ENCODE results near the gene SLC35F4.
"Not testable (repeated sequence)": the region's sequence is repeated elsewhere in the genome, so short reads cannot be mapped to it uniquely, and the experiment has no call there.

Gene SLC35F4

DNA sequence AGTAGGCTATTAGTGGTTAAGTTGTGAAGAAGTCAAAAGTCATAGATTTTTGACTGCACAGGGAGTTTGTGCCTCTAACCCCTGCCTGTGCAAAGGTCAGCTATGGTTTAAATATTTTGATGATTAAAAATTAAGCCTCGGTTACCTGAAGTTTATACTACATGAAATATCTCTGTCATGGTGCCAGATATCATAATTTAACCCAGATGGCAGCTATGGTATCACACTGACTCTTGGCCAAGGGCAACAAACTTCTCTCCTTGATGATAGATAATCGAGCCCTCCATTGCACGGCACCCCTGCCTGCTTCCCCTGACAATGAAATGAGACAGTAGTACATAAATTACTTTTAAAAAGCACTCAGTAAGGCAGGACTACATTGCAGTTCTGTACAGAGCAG is 80.8 kb downstream of the SLC35F4 start:
- no peak for DNase-seq

DNA sequence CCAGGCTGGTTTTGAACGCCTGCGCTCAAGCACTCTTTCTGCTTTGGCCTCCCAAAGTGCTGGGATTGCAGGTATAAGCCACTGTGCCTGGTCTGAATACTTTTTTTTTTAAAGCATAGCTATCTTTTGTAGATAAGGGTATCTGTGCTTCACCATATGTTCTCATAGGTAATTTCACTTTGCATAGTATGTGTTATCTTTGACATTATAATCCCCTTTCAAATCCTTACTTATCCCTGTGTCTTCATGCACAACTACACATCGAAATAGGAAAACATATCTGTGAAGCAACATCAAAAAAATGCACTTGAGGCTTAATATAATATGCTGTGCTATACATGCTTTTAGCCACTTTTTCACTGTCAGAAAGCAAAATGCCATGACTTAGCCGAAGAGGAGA is 94.1 kb downstream of the SLC35F4 start:
- no peak for DNase-seq

DNA sequence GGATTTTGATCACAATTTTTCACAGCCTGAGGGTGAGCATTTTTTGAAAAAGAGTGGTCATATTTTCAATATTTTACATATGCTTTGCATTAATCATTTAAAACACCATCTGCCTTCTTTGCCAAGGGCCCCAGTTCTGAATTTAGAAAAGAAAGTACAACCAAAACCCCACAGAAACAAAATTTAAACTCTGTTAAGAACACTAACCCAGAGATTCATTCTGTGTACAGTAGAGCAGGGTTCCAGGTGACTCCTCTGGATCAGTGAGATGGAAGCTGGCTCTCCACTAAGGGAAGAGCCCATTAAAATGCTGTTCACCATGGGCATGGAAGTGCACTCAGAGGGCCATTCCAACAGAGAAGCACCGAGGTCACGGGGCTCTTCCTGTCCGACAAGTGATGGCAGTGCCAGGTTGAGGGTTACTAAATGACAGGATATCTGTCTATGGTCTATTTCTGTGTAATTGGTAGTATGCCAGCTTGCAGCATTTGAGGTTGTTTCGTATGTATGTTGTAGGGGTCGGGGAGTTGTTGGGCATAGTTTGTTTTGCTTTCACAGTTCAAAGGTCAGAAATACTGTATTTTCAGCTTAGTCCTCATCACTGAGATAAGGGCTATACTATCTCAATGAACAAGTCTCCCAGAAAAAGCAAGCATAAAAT is 95.9 kb downstream of the SLC35F4 start:
- DNase-seq = no peak

DNA sequence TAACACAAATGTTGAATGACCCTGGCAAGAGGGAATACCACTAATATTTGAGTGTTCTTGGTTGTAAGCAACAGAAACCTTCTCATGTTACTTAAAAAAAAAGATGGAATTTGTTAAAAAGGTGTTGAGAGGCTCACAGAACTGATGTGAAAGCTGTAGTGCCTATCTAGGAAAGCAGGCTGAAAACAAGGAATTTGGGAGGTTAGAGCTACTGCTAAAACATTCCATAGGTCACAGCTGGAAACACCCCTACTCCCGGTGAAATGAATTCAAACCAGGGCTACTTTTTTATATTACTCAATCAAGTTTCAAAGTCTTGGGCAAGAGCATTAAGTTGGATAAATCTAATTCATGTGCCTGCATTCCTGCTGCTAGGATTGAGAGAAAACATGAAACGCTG is 104.1 kb downstream of the SLC35F4 start:
- DNase-seq = no peak

DNA sequence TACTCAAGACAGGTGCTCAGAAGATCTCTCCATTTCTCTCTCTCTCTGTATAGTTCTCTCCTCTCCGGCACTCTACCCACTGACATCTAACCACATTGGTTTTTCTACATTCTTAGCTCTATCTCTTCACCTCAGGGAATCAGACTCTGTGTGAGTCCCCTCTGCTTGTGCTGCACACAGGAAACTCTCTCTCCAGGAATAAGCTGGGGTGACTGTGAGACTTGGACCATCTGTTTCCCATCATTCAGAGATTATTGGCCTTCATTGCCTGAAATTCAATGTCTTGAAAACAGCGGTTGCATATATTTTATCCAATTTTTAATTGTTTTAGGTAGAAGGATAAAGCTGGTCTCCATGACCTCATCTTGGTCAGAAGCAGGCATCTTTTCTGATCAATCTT is 105.0 kb downstream of the SLC35F4 start:
- DNase-seq = no peak

DNA sequence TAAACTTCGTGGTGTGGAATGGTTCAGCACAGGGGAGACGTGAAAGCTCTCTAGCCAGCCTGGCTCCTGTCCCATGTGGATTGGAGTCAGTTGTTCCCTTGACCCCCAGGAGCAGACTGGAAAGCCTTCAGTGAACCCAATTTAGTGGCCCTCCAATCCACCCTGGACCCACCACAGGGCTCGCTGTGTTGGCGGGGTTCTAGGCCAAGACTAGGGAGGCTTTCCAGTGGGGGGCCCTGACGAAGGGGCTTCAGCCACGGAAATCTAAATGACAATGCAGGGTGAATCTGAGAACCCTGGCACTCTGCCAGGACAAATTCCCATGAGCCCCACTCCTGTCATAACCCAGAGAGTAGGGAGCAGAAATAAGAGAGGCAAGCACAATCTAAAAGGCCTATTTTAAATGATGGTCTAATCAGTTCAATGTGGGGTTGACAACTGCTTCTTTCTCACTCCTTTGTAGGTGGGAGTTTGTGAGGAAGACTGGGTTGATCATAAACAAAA is 110.8 kb downstream of the SLC35F4 start:
- DNase-seq = no peak

DNA sequence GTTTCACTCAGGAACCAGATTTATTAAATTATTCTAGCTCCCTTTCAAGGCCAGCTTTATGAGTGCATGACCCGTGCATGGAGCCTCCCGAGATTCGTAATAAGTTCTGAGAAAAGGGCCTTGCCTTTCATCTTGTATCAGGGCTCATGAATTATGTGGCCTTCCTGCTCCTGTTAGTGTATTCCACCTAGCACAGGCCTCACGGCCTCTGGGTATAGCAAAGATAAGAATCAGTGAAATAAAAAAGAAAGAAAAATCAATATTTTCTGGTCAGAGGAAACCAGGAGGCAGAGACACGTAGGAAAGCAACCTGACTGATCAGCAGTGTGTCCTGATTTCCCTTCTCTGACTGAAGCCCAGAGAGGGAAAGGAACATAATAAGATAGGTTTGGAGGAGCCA is 111.4 kb downstream of the SLC35F4 start:
- no peak for DNase-seq

DNA sequence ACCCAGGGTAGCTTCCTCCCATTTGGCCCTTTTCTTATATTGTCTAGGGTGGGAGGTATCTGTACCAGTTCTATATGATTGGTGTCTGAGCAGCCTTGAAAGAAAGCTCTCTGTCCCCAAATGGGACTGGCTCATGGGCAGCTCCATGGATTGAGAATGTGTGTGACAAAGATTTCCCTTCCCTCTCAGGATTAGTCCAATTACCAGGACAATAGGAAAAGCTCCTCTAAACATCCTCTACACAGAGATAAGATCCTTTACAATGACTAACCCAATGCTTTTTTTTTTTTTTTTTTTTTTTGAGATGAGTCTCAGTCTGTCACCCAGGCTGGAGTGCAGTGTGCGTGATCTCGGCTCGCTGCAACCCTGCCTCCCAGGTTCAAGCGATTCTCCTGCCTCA is 112.1 kb downstream of the SLC35F4 start:
- no peak for DNase-seq

DNA sequence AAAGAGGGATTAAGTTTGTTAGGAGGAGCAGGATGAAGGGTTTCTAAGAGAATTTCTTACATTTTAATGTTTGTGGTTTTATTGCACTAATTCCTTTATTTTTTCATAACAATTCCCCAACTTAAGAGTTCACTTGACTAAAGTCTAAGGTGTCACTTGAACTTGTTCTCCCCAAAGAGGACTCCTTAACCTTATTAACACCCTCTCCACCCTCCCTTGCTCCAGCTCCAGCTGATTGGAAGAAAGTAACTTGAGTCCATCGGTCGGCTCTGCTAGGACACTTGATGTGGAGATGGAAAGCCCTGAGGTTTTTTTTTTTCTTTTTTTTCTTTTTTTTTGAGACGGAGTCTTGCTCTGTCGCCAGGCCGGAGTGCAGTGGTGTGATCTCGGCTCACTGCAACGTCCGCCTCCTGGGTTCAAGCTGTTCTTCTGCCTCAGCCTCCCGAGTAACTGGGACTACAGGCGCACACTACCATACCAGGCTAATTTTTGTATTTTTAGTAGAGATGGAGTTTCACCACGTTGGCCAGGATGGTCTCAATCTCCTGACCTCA is 113.7 kb downstream of the SLC35F4 start:
- DNase-seq = not testable (repeated sequence)

DNA sequence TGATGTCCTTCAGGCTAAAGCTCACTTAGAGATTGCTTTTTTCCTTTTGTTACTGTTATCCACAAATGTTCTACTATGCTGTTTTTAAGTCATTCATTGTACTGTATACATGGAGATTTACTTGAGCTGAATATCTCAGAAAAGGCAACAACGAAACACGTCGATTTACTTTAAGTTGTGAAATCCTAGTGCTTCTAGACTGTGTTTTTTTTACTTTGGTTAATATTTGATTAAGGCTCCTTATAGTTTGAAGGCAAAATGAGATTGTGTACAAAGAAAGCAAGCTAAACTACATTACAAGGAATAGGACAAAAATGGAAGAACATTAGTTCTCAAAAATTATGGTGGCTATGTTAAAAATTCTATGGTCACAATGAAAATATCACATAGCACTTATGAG is 114.5 kb downstream of the SLC35F4 start:
- no peak for DNase-seq

DNA sequence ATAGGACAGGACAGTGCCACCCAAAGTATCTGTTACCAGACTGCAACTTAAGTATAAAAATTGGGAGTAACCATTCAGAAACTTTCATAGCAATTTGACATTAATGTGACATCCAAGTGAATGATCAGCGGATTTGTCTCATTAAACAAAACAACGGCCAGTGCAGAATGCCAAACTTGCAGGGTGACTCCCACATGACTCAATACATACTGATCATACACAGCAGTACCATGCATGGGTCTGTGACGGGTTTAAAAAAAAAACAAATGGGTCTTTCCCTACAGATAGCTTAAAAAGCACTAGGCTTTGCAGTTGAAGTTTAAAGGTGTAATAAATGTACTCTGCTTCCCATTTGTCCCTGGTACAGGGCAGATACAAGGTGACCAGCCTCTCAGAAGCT is 116.6 kb downstream of the SLC35F4 start:
- DNase-seq = no peak

DNA sequence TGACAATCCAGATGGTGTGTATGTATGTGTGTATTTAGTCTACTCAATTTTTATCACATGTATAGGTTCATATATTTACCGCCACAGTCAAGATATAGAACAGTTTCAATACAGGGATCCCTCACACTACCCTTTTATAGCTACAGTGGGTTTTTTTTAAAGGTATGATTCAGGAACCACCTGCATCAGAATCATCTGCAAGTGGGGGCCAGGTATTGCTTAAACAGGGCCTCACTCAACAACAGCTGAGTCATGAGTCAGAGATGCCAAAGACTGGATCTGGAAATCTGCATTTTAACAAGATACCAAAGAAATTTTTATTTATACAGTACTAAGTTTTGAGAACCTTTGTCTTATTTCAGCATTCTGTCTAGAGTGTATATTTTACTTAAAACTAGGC is 117.6 kb downstream of the SLC35F4 start:
- DNase-seq = no peak

DNA sequence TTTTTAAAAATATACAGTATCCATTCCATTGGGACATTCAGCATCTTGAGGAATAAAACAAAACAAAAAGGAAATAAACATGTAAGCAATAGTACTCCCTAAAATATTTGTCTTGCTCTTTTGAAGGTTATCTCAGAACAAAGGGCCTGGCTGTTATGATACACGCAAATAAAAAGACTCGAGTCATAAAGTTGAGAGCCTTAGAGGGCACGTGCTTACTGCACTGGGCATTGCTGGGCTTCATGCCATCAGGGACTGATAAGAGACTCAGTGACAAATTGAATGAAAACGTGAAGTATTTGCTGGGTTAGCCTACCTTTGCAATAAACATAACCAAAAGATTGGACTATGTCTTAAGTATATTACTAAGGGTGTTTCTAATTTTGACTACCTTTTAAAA is 118.9 kb downstream of the SLC35F4 start:
- no peak for DNase-seq

DNA sequence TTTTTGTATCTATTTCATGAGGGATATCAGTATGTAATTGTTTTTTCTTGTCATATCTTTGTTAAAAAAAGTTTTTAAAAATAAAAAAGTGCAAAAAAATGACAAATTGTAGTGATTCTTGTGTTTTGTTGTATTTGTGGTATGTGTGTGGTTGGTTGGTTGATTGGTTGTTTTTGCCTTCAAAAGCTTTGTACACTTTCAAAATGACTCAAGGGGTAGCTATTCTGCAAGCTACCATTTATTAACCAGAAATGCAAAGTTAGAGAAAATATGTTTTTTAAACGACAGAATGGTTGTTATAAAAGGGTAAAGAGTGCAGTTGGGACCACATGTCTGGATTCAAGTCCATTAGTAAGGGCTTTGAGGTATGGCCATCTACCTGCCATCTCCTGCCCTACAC is 119.3 kb downstream of the SLC35F4 start:
- no peak for DNase-seq

DNA sequence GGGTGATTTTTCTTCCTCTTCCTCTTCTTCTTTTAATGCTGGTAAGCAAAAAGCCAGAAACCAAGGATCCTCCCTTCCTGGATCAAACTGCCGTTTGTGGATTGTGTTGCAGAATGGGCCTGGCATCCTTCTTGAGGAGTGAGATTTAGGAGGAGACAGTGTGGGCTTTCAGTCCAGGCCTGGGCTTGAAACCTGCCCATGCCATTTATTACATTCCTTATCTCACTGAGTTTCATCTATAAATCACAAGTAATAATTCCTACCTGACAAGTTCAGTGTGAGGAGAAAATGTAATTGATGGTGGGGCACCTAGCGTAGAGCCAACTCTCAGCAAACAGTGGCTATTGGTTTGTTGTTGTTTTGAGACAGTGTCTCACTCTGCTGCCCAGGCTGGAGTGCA is 126.4 kb downstream of the SLC35F4 start:
- no peak for DNase-seq

DNA sequence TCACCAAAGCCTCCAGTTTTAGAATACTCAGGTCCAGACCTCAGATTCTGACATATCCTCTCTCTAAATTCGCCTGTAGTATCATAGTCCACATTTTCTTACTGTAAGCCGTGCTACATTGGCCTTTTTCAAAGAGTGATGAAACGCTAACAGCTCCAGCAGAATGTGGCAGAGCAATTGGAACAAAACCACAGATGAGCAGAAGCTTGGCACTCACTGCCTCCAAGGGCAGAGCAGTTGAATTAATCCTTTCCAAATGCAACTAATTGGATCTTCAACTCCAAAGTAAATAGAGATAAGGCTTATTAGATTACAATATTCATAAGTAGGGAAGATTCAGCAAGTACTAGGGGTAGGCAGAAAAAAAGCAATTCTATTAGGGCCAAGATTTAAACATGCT is 128.3 kb downstream of the SLC35F4 start:
- no peak for DNase-seq

DNA sequence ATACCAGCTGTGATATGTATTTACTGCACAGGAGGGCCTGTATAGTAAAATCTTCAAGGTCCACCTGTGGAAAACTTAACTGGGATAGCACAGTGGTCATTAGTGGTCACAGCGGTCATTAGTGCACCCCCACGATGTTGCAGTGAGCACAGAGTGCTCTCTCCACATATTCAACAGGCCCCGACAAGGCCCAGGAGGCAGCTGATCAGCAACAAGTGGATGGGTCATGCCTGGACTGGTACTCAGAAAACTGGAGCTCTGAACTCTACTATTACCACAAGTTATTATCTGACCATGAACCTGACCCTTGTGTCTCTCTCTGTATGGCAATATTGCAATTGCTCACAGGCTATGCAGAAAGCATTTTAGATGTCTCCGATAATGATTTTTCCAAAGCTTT is 129.5 kb downstream of the SLC35F4 start:
- DNase-seq = no peak

DNA sequence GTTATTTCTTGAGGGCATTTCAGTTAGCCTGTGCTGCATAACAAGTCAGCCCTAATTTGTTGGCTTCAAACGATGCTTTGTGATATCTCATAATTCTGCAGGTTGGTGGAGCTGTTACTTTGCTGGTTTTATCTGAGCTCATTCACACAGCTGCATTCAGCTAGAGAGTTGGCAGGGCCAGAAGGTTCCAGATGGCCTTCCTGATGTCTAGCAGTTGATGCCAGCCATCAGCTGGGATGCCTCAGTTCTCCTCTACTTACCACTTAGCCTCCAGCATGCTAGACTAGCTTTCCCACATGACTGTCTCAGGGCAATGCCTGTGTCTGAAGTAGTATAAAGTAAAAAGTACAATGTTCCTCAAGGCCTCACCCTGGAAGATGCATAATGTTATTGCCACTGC is 130.6 kb downstream of the SLC35F4 start:
- no peak for DNase-seq

DNA sequence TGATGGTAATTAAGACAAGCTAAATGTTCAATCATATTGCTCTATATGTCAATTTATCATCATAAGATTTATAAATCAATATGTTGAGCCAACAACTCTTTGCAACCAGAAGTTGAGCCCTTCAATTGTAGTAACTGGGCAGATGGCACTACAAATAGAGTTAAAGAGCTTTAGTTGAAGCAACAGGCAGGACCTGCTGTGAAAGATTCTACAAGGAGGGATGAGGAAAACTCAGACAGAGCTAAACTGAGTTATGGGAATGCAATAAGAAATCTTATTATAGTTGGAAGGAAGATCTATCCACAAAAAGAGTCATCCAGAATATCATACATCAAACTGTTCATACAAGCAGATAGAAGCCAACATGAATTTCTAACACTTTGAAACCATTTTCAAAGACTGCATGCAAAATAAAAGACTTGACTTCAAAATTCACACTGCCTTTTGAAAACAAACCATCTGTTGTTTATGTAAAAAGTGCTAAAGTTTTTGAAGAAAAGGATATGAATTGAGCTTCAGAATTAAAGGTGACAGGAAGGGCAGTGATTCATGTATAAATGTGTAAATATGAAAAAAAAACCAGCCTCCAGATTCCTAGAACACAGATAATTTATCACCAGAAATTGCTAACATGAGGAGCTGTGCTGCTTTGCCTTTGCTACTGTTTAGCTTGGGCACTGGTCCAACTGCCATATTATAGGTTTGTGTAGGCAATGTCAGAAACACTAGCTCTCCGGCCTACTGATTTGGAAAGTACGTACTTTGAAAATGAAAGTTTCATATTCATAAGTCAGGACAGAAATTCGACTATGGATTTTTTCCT is 133.2 kb downstream of the SLC35F4 start:
- no peak for DNase-seq

DNA sequence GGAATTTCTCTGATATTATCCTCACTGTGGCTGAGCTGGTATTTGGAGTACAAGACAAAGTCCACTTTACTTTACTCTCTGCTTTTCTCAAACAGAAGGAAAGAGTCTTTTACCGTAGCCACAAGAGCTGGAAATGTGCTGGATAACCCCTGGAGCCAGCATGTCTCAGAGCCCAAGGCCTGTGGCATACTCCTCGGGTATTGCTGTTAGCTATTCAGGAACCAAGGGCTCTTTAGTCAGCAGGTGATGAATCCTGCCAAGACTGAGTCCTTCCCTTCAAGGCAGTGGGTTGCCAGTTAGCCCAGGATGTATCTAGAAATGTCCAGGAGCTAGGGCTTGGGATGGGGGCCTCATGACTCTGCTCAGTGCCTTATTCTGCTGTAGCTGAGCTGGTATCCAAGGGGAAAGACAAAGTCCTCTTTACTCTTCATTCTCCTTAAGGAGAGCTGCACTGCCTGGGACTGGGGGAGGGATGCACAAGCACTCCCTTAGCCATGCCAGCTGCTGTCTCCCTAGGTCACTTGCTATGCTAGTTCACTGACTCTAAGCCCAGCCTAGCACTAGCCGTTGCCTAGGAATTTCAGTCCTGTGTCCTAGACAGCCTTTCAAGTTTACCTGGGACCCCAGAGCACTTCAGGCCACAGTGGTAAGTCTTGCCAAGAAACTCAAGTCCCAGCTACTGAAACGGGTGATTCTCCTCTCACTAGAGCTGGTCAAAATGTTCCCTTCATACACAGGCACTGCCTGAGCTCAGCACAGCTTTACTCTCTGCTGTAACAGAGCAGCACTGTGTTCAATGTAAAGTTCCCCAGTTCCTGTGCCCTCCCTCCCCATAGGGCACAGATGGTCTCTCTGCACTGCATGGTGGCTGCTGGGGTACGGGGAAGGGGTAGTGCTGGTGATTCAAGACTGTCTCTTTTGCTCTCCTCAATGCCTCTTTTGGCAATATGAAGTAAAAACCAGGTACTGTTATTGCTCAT is 136.4 kb downstream of the SLC35F4 start:
- DNase-seq = no peak

DNA sequence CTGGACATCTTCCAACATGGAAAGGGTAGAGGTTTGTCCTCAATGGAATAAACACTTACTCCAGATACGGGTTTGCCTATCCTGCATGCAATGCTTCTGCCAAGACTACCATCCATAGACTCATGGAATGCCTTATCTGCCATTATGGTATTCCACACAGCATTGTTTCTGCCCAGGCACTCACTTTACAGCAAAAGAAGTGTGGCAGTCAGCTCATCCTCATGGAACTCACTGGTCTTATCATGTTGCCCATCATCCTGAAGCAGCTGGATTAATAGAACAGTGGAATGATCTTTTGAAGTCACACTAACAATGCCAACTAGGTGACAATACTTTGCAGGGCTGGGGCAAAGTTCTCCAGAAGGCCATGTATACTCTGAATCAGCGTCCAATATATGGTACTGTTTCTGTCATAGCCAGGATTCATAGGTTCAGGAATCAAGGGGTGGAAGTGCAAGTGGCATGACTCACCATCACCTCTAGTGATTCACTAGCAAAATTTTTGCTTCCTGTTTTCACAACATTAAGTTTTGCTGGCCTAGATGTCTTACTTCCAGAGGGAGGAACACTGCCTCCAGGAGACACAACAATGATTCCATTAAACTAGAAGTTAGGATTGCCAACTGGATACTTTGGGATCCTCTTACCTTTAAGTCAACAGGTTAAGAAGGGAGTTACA is 140.4 kb downstream of the SLC35F4 start:
- no peak for DNase-seq

DNA sequence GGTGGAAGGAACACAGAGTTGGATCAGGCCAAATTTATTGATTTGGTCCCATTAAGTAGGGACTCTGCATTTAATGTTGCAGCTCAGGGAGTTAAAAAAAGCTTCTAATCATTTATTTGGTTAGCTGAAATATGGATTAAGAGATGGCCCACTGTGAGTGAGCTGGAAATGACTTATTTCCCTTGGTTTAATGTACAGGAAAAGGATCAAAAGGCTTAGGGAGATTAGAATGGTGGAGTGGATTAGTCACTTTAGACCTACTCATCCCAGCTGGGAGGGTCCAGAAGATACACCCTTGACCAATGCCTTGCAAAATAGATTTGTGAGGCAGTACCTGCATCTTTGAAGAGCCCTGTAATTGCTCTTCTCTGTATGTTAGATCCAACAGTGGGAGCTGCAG is 143.8 kb downstream of the SLC35F4 start:
- not testable (repeated sequence) for DNase-seq

All from NCI-H446 treated with DMSO at 0.1 percent for 48 hours (cell line).